Body of pancreas (tissue), 4 donors: ENCODE results near the gene SMAGP.

Experiments used
- CTCF ChIP-seq, 7 experiments: fragments of 450-650 bp in 4 of 7; fragments of 200-600 bp in 3 of 7; sonication (generic) in 3 of 7; IDR thresholded peaks; one replicate each; pipeline ENCODE4 v1.5.1; 2016 to 2019; ENCODE audit warnings: antibody characterized with exemption in 7 of 7
- POLR2A ChIP-seq, 3 donors: fragments of 450-650 bp; IDR thresholded peaks; one replicate each; pipeline ENCODE4 v1.6.1; 2016; ENCODE audit warnings: antibody characterized with exemption in 3 of 3, mild to moderate bottlenecking in 2 of 3

GRCh38 chr12:51270951-51271518 lies 820 bp upstream of the SMAGP start:
- TF ChIP-seq POLR2A (IDR thresholded peaks at IDR 0.05) = peak in 2 of 3 donors; percentile 37 to 38
- no peak for TF ChIP-seq CTCF (IDR thresholded peaks at IDR 0.05)
